A549 (cell line): ENCODE results near the gene EFEMP1. TPM values are rescaled to one million over a fixed set of nuclear protein-coding genes. Genes with fewer than 3 reads are reported as not detected.
A peak's percentile ranks its signal among the peaks of the same experiment; 100 is the strongest.

Experiments used
- ATAC-seq, 2 experiments: fragments of 200-7000 bp in 1 of 2; fragments of >200 bp in 1 of 2; cut with Nextera tagmentation in 1 of 2; cut with Tn5 transposase in 1 of 2; 3 replicates each; pipeline versions ENCODE4 v1.8.0 to v1.9.1; 2018 to 2020; ENCODE audit warnings: mild to moderate bottlenecking in 1 of 2, moderate library complexity in 1 of 2
- CTCF ChIA-PET: fragments of 300-600 bp; sonication (Branson Sonifier 250); formaldehyde crosslinking; extraction: SDS; loops from one replicate; lab custom pipeline; 2021; ENCODE audit warnings: antibody characterized with exemption, inconsistent platforms; lab: Yijun Ruan, JAX
- POLR2A ChIA-PET: fragments of 350-600 bp; formaldehyde crosslinking; extraction: SDS; loops from one replicate; lab custom pipeline; 2021; ENCODE audit warnings: antibody characterized with exemption, inconsistent platforms; lab: Yijun Ruan, JAX
- DNase-seq, 2 experiments: peaks; one replicate each; pipeline versions ENCODE4 v3.0.0 to v3.0.0-alpha.2; 2011 to 2016; ENCODE audit warnings: low read depth in 1 of 2, low spot score in 1 of 2
- FAIRE-seq: peaks from 2 replicates; lab custom pipeline; 2011; peaks lifted over from hg19 to GRCh38; lab: Jason Lieb, UNC
- H3K27ac ChIP-seq, 2 experiments: fragments of >200 bp; sonication (Bioruptor Twin); formaldehyde crosslinking; 3 replicates each; pipeline ENCODE4 v1.5.1; 2016 to 2017
- H3K4me1 ChIP-seq: fragments of >200 bp; sonication (Bioruptor Twin); formaldehyde crosslinking; 3 replicates; pipeline ENCODE4 v1.6.1; 2016
- H3K4me2 ChIP-seq: fragments of >200 bp; sonication (Bioruptor Twin); formaldehyde crosslinking; 3 replicates; pipeline ENCODE4 v1.6.1; 2016
- H3K4me3 ChIP-seq: fragments of >200 bp; sonication (Bioruptor Twin); formaldehyde crosslinking; 3 replicates; pipeline ENCODE4 v1.5.1; 2016
- H3K9me3 ChIP-seq: fragments of >200 bp; sonication (Bioruptor Twin); formaldehyde crosslinking; 3 replicates; pipeline ENCODE4 v1.6.1; 2016
- CBX8 ChIP-seq: fragments of 200-600 bp; sonication (generic); IDR thresholded peaks from 2 replicates; pipeline ENCODE4 v1.6.1; 2016
- EP300 ChIP-seq, 2 experiments: fragments of >200 bp; sonication (Bioruptor Twin); formaldehyde crosslinking; IDR thresholded peaks; 2 replicates in 1 of 2; 3 replicates in 1 of 2; pipeline ENCODE4 v1.6.1; 2016 to 2017
- FOSB ChIP-seq: fragments of 250-450 bp; sonication (Bioruptor Pico); IDR thresholded peaks from 2 replicates; pipeline ENCODE4 v1.5.0; 2020; ENCODE audit warnings: mild to moderate bottlenecking, moderate library complexity
- FOSL2 ChIP-seq, 2 experiments: fragments of 450-650 bp in 1 of 2; fragments of >200 bp in 1 of 2; sonication (Bioruptor Twin) in 1 of 2; formaldehyde crosslinking; IDR thresholded peaks; 2 replicates each; pipeline versions ENCODE4 v1.5.0 to v1.6.1; 2016 to 2020; ENCODE audit warnings: mild to moderate bottlenecking in 1 of 2, moderate library complexity in 1 of 2
- FOXS1 ChIP-seq: fragments of 250-450 bp; sonication (Bioruptor Pico); IDR thresholded peaks from 2 replicates; pipeline ENCODE4 v1.5.0; 2020; ENCODE audit warnings: mild to moderate bottlenecking, moderate library complexity
- HDAC2 ChIP-seq: fragments of 200-600 bp; sonication (generic); IDR thresholded peaks from 2 replicates; pipeline ENCODE4 v1.6.1; 2016
- HOXA7 ChIP-seq: fragments of 250-450 bp; sonication (Bioruptor Pico); IDR thresholded peaks from 2 replicates; pipeline ENCODE4 v1.5.0; 2020; ENCODE audit warnings: mild to moderate bottlenecking, moderate library complexity
- HOXB13 ChIP-seq: fragments of 250-450 bp; sonication (Bioruptor Pico); IDR thresholded peaks from 2 replicates; pipeline ENCODE4 v1.5.0; 2020; ENCODE audit warnings: low read depth, mild to moderate bottlenecking, moderate library complexity
- HOXB5 ChIP-seq: fragments of 250-450 bp; sonication (Bioruptor Pico); IDR thresholded peaks from 2 replicates; pipeline ENCODE4 v1.5.0; 2020; ENCODE audit warnings: mild to moderate bottlenecking, moderate library complexity
- JUN ChIP-seq, 2 experiments: fragments of >200 bp; sonication (Bioruptor Twin); formaldehyde crosslinking; IDR thresholded peaks; 2 replicates in 1 of 2; 3 replicates in 1 of 2; pipeline ENCODE4 v1.6.1; 2016 to 2017
- JUNB ChIP-seq: fragments of >200 bp; sonication (Bioruptor Twin); formaldehyde crosslinking; IDR thresholded peaks from 2 replicates; pipeline ENCODE4 v1.6.1; 2016
- KDM5A ChIP-seq: fragments of 200-600 bp; sonication (generic); IDR thresholded peaks from 2 replicates; pipeline ENCODE4 v1.6.1; 2016; ENCODE audit warnings: antibody characterized with exemption, mild to moderate bottlenecking
- MYC ChIP-seq: IDR thresholded peaks from 2 replicates; pipeline ENCODE4 v1.6.1; 2012; ENCODE audit warnings: mild to moderate bottlenecking, inconsistent platforms, low read length, improper control_type of control experiment, borderline replicate concordance
- NFE2L2 ChIP-seq: fragments of 150-350 bp; conservative IDR thresholded peaks from 2 replicates; pipeline ENCODE4 v1.6.1; 2014; ENCODE audit warnings: low read length
- POLR2A ChIP-seq: IDR thresholded peaks from 2 replicates; pipeline ENCODE4 v1.6.1; 2012; ENCODE audit warnings: mild to moderate bottlenecking, low read length
- POLR2AphosphoS2 ChIP-seq: conservative IDR thresholded peaks from 2 replicates; pipeline ENCODE4 v1.6.1; 2012; ENCODE audit warnings: low read length, improper control_type of control experiment, inconsistent platforms
- RAD21 ChIP-seq, 2 experiments: fragments of >200 bp in 1 of 2; sonication (Bioruptor Twin) in 1 of 2; formaldehyde crosslinking in 1 of 2; IDR thresholded peaks in 1 of 2; conservative IDR thresholded peaks in 1 of 2; 2 replicates in 1 of 2; 3 replicates in 1 of 2; pipeline ENCODE4 v1.6.1; 2012 to 2018; ENCODE audit warnings: inconsistent platforms in 1 of 2
- RNF2 ChIP-seq: fragments of 200-600 bp; sonication (generic); IDR thresholded peaks from 2 replicates; pipeline ENCODE4 v1.6.1; 2016; ENCODE audit warnings: low read depth, mild to moderate bottlenecking, antibody characterized with exemption, moderate library complexity, borderline replicate concordance
- SMC3 ChIP-seq: fragments of >200 bp; sonication (Bioruptor Twin); formaldehyde crosslinking; IDR thresholded peaks from 3 replicates; pipeline ENCODE4 v1.6.1; 2018; ENCODE audit warnings: inconsistent platforms
- SREBF2 ChIP-seq: fragments of 450-650 bp; IDR thresholded peaks from 2 replicates; pipeline ENCODE4 v1.6.1; 2014; ENCODE audit warnings: mild to moderate bottlenecking, moderate library complexity
- ZC3H11A ChIP-seq: fragments of 450-650 bp; IDR thresholded peaks from 2 replicates; pipeline ENCODE4 v1.6.1; 2014; ENCODE audit warnings: antibody characterized with exemption, mild to moderate bottlenecking
- WGBS: methylation state at CpG from one replicate; pipeline ENCODE4 v1.1.6; 2017; ENCODE audit errors: missing lambda C conversion rate; 5-methylcytosine and 5-hydroxymethylcytosine counted together
- polyA minus RNA-seq: library from RNA; depleted of rRNA, polyadenylated mRNA; stranded (reverse); fragments of >200 nt; gene quantifications from 2 replicates; pipeline ENCODE4 v1.2.3, GENCODE V29; 2011; rRNA and poly(A)+ RNA removed
- polyA plus RNA-seq, 4 experiments: library from polyadenylated mRNA; depleted of rRNA in 3 of 4; stranded (reverse); fragments of >200 nt; fragmentation: RNase III in 1 of 4; extraction: RNeasy Plus Mini Kit Qiagen cat#74134 plus additional on column Dnase treatment in 1 of 4; gene quantifications; 2 replicates in 3 of 4; 3 replicates in 1 of 4; pipeline ENCODE4 v1.2.3, GENCODE V29; 2011 to 2017
- TF ChIP-seq, protein P1 (sequence below): IDR thresholded peaks from 2 replicates; pipeline ENCODE4 v1.6.1; 2012
- TF ChIP-seq, protein P2 (sequence below): IDR thresholded peaks from 2 replicates; pipeline ENCODE4 v1.6.1; 2012; ENCODE audit warnings: low read depth, borderline replicate concordance
- TF ChIP-seq, protein P3 (sequence below): fragments of 250-450 bp; sonication (Bioruptor Pico); IDR thresholded peaks from 2 replicates; pipeline ENCODE4 v1.5.0; 2020; ENCODE audit warnings: low read depth, mild to moderate bottlenecking, moderate library complexity
- TF ChIP-seq, protein P4 (sequence below): fragments of >200 bp; sonication (Bioruptor Twin); formaldehyde crosslinking; IDR thresholded peaks from 2 replicates; pipeline ENCODE4 v1.6.1; 2016
- TF ChIP-seq, protein P5 (sequence below): fragments of 250-450 bp; sonication (Bioruptor Pico); IDR thresholded peaks from 2 replicates; pipeline ENCODE4 v1.5.0; 2021; ENCODE audit warnings: mild to moderate bottlenecking, moderate library complexity, borderline replicate concordance

Gene EFEMP1, protein sequence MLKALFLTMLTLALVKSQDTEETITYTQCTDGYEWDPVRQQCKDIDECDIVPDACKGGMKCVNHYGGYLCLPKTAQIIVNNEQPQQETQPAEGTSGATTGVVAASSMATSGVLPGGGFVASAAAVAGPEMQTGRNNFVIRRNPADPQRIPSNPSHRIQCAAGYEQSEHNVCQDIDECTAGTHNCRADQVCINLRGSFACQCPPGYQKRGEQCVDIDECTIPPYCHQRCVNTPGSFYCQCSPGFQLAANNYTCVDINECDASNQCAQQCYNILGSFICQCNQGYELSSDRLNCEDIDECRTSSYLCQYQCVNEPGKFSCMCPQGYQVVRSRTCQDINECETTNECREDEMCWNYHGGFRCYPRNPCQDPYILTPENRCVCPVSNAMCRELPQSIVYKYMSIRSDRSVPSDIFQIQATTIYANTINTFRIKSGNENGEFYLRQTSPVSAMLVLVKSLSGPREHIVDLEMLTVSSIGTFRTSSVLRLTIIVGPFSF
- 54.6 and 59.2 TPM in 2 replicates for polyA plus RNA-seq (2011; rRNA removed)
- 43.0 and 48.8 TPM in 2 replicates for polyA plus RNA-seq (2012; cell fraction: cytosol; rRNA removed)
- 73.6 and 112 TPM in 2 replicates for polyA plus RNA-seq (2012; cell fraction: nucleus; rRNA removed)
- 48.5 to 66.6 TPM (median 49.0 TPM) in 3 replicates for polyA plus RNA-seq (2017; fragmentation: RNase III; extraction: RNeasy Plus Mini Kit Qiagen cat#74134 plus additional on column Dnase treatment)
- polyA minus RNA-seq: 44.0 and 49.4 TPM in 2 replicates

DNA sequence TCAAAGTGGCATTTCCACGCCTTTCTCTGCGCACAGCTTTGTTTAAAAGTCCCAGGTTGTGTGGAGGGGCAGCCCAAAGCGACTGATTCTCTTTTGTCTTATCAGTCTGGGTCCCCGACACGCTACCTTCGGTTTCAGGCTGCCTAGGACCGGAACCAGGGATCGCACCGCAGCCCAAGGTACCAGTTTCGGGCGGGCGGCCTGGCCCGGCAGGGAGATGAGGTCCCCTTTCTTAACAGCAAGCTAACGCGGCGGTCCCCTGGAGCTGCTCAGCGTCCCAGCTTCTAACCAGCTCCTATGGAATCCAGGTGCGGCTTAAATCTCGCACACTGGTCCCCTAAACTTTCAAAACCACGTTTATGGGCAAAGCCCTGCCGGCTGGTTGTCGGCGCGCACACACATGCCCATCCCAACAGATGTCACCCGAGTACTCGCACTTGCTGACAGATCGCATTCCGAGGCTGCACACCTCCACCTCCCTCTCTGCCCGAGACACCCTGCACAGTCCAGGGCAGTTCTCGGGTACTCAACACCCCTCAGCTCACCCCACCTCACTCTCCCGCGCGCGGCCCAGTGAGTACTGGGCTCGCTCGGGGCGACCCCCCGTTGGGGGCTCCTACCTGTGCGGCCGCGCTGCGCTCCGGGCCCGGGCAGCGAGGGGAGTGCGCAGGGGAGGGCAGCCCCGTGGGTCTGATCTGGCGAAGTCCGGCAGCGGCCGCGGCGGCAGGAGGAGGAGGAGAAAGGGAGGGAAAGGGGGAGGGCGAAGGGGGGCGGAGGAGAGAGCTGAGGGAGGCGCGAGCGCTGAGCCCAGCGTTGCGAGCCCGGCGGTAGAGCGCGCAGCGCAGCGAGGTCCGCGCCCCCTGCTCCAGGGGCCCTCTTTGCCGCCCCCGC is at the start of gene EFEMP1:
EFEMP1 (minus strand) TSS at position 692 of the 891 bp plus-strand sequence. CDS start 1,342 bp downstream, outside the sequence.
- TF ChIP-seq FOSB (CRISPR knock-in tag) (no peak), JUNB (no peak), KDM5A (no peak), FOSL2 (IDR thresholded peaks at IDR 0.05) (no peak), FOSL2 (CRISPR knock-in tag; IDR thresholded peaks at IDR 0.05) (no peak), HOXB5 (CRISPR knock-in tag) (0 out of 2 replicates have a peak, but pooled peaks have one; percentile 16), EP300 (IDR thresholded peaks at IDR 0.05) (no peak), POLR2A (peak; percentile 20; the same call in 1 of the 2 replicates), SMC3 (peak; percentile 27; the same call in 2 of the 3 replicates), JUN (IDR thresholded peaks at IDR 0.05) (peak in 1 of 2 experiments; percentile 28; a peak in 1 of 5 replicates), MYC (no peak), RAD21 (conservative IDR thresholded peaks at IDR 0.05 in 1 of 2, IDR thresholded peaks at IDR 0.05 in 1 of 2) (peak; percentile 33 to 51; a peak in 3 of 5 replicates)
- TF ChIP-seq, protein P1, sequence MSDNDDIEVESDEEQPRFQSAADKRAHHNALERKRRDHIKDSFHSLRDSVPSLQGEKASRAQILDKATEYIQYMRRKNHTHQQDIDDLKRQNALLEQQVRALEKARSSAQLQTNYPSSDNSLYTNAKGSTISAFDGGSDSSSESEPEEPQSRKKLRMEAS: peak; percentile 51; the same call in 1 of the 2 replicates
- TF ChIP-seq, protein P2, sequence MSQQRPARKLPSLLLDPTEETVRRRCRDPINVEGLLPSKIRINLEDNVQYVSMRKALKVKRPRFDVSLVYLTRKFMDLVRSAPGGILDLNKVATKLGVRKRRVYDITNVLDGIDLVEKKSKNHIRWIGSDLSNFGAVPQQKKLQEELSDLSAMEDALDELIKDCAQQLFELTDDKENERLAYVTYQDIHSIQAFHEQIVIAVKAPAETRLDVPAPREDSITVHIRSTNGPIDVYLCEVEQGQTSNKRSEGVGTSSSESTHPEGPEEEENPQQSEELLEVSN: peak; percentile 62; the same call in 1 of the 2 replicates
- TF ChIP-seq, all 56 proteins: peak for 7
- POLR2A ChIA-PET: interaction anchor here (0.6 to 1.6 kb wide), 6 partner anchors 9 to 931 kb away, joined by 3 to 5 read pairs (median 3); no protein-coding TSS in a partner anchor
- Histone ChIP-seq H3K4me1 (0 out of 3 replicates have a peak, but pooled peaks cover 6% of the 10 kb centered on the region), H3K9me3 (no peaks in the 10 kb centered on the region), H3K4me3 (peak within 1 kb of the TSS; percentile 78), H3K4me2 (peak within 1 kb of the TSS; percentile 96), H3K27ac (peak within 1 kb of the TSS; percentile 70 to 85)
- WGBS: 25% methylated on average over 32 of the region's 70 CpGs
- CTCF ChIA-PET: interaction anchor here (0.6 to 1.9 kb wide), 14 partner anchors 11 to 152 kb away, joined by 3 to 16 read pairs (median 4); no protein-coding TSS in a partner anchor
- no peak for FAIRE-seq
- ATAC-seq: peak; percentile 92 to 96
- peak; percentile 41 to 57 for DNase-seq

DNA sequence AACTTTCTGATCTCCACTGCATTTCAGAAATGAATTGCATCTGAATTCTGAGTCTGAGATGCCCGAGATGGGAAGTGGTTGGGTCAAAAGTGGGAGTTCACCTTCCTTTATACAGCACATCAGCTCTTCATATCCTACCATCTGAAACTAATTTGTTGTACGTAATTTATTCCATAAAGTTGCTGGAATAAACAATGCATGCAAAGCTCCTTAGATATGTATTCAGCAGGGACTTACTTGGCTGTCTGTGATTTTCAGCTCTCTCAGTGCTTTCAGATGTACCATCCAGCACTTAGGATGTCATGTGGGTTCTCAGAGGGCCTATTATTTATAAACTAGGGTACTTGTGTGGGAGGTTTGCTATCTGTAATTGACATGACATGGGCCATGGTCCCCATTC is 46.9 kb upstream of the EFEMP1 start:
- POLR2A ChIA-PET: no interaction called here
- peak; percentile 28 for FAIRE-seq

More for the DNA sequence above, 46.9 kb upstream of the EFEMP1 start:
- 56% methylated on average over 2 of the region's 2 CpGs for WGBS
- Histone ChIP-seq H3K9me3 (no peaks in the 10 kb centered on the region), H3K27ac (no peak overlapping the region), H3K4me1 (peaks cover 7% of the 10 kb centered on the region; the same call in 2 of the 3 replicates), H3K4me2 (no peak overlapping the region), H3K4me3 (no peak overlapping the region)
- no peak for DNase-seq
- no peak for ATAC-seq
- TF ChIP-seq CBX8 (no peak), ZC3H11A (no peak), RNF2 (no peak), JUN (IDR thresholded peaks at IDR 0.05) (no peak), HOXA7 (no peak), HOXB13 (CRISPR knock-in tag) (no peak), HOXB5 (CRISPR knock-in tag) (no peak), NFE2L2 (no peak), SREBF2 (no peak), FOXS1 (CRISPR knock-in tag) (no peak), HDAC2 (no peak), POLR2AphosphoS2 (no peak)
- TF ChIP-seq, protein P3, sequence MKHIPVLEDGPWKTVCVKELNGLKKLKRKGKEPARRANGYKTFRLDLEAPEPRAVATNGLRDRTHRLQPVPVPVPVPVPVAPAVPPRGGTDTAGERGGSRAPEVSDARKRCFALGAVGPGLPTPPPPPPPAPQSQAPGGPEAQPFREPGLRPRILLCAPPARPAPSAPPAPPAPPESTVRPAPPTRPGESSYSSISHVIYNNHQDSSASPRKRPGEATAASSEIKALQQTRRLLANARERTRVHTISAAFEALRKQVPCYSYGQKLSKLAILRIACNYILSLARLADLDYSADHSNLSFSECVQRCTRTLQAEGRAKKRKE: no peak
- TF ChIP-seq, protein P1: no peak
- TF ChIP-seq, protein P4, sequence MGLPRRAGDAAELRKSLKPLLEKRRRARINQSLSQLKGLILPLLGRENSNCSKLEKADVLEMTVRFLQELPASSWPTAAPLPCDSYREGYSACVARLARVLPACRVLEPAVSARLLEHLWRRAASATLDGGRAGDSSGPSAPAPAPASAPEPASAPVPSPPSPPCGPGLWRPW: no peak
- TF ChIP-seq, protein P5, sequence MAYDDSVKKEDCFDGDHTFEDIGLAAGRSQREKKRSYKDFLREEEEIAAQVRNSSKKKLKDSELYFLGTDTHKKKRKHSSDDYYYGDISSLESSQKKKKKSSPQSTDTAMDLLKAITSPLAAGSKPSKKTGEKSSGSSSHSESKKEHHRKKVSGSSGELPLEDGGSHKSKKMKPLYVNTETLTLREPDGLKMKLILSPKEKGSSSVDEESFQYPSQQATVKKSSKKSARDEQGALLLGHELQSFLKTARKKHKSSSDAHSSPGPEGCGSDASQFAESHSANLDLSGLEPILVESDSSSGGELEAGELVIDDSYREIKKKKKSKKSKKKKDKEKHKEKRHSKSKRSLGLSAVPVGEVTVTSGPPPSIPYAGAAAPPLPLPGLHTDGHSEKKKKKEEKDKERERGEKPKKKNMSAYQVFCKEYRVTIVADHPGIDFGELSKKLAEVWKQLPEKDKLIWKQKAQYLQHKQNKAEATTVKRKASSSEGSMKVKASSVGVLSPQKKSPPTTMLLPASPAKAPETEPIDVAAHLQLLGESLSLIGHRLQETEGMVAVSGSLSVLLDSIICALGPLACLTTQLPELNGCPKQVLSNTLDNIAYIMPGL: no peak
- CTCF ChIA-PET: no interaction called here
